Measurements from ENCODE around the gene CADPS. TPM values are rescaled to one million over a fixed set of nuclear protein-coding genes. Genes with fewer than 3 reads are reported as not detected.

CADPS gene
- polyA plus RNA-seq, 3 donors = 1.2 to 2.4 (median 1.2) TPM

- DNase-seq (ENCODE audit: low read depth in 3 of 3, low spot score in 2 of 3) = no peak
Measured at GRCh38 chr3:62815981-62816380, 59.2 kb downstream of the CADPS start.

- no peak for DNase-seq (ENCODE audit: low read depth in 3 of 3, low spot score in 2 of 3)
Measured at GRCh38 chr3:62812631-62813030, 62.6 kb downstream of the CADPS start.

DNA sequence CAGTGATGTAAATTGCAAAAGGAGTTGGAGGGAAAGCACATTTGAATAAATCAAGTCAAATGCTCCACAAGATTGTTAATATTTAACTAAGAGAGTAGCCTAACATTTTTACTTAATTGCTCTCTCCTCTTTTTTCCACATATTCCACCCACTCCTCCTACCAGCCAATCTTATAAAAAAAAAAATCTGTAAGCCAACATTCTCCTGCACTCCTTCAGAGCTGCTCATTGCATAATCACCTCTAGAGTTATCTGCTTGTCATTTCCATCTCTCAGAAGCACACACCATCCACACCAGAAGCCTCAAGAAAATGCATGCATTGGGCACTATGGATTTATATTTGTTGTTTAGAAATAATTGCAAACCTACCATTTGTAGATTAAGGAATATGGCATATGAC lies 64.1 kb downstream of the CADPS start:
- DNase-seq (ENCODE audit: low read depth in 3 of 3, low spot score in 2 of 3) = no peak

GRCh38 chr3:62809369-62809768 lies 65.8 kb downstream of the CADPS start:
- DNase-seq (ENCODE audit: low read depth in 3 of 3, low spot score in 2 of 3) = no peak

DNA sequence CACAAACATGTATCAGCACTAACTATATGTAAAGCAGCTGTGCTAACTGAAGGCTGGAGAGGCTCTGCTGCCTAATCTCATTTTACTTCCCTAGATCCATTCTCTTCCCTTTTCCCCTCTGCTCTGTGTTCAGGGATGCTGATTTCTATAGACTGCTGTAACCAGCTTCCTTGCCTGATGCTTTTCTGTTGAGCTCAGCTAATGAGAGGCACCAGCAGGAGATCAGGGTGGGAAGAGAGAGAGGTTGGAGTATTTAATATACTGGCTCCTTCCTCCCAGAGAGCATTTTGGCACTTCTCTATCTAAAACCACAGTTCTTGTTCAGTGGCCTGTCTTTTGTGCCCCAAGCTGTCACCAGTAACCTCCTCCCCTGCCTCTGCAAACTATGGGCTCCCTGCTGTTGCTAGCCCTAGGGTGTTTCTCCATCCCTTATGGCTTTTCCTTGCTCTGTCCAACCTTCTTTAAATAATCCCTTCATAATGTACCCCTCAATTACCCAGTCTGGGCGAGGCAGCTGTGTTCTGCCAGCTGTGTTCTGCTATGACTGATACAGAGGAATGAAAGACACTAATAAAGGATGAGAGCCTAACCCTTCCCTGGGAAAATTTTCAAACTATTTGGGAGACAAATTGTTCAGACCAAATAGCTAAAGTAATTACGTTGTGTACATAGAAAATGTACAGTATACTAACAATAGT lies 69.5 kb downstream of the CADPS start:
- DNase-seq (ENCODE audit: low read depth in 3 of 3, low spot score in 2 of 3) = no peak

DNA sequence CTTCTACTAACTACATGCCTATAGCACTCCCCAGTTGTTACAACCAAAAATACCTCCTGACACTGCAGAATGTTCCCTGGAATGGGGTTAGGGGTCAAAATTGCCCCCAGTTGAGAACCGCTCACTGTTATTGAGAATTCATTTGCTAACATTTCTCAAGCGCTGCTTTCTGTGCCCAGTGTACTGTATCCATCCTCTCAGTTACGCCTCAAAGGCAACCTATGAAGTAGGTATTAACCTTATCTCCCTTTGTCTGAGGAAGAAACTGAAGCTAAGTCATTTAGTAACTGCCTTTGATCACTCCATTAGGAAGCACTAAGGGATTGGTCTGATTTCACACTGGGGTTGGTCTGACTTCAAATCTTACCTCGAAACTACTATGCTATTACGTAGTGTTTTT lies 70.1 kb downstream of the CADPS start:
- no peak for DNase-seq (ENCODE audit: low read depth in 3 of 3, low spot score in 2 of 3)

DNA sequence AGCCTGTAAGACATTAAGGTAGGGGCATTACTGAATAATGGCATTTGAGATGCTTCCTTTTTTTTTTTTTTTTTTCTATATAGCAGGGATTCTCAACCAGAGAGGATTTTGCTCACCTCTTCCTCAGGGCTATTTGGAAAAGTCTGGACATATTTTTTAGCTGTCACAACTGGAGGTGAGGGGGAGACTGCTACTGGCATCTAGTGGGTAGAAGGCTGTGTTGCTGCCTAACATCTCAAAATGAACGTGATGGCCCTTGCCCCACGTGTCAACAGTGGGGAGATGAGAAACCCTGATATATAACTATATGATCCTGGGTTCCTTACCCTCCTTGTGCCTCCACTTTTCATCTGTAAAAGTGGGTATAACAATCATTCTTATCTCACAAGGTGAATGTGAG lies 71.9 kb downstream of the CADPS start:
- no peak for DNase-seq (ENCODE audit: low read depth in 3 of 3, low spot score in 2 of 3)

GRCh38 chr3:62798000-62798399 lies 77.2 kb downstream of the CADPS start:
- no peak for DNase-seq (ENCODE audit: low read depth in 3 of 3, low spot score in 2 of 3)

DNA sequence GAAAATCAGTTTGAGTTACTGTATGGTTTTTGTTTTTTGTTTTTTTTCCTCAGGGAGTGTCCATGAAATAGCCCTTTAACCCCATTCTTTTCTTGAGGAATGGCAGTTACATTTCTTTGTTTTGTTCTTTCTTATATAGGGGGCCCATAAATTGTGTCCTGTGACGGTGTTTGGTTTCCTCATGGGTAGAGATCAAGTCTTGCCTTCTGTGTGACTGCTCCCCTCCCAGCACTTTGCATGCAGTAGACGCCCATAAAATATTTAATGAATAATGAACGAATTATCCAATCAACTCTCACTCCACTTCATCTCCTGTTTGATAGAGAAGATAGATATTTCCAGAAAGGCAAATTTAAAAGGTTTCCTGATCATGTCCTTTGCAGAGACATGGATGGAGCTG lies 78.1 kb downstream of the CADPS start:
- DNase-seq (ENCODE audit: low read depth in 3 of 3, low spot score in 2 of 3) = no peak

DNA sequence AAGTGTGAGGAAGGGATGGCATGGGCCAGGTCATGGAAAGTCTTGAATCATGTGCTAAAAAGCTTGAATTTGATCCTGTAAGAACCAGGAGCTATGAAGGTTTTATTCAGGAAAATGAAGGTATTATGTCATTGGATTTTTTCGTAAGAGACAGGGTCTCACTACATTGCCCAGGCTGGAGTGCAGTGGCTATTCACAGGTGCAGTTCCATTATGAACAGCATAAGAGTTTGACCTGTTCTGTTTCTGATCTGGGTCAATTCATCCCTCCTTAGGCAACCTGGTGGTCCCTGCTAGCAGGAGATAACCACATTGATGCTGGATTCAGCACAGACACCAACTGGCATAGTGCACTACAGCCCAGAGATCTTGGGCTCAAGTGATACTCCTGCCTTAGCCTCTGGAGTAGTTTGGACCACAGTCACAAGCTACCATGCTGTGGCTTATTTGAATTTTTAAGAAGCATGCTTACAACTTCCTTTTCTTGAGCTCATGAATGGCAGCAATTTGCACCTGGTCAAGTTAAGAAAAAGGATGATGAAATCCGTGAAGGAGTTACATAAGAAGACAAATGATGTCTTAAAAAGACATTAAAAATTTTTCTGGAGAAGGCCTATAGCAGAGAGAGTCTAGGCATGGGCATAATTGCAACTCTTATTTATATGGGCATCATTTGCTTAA lies 79.1 kb downstream of the CADPS start:
- DNase-seq (ENCODE audit: low read depth in 3 of 3, low spot score in 2 of 3) = no peak

DNA sequence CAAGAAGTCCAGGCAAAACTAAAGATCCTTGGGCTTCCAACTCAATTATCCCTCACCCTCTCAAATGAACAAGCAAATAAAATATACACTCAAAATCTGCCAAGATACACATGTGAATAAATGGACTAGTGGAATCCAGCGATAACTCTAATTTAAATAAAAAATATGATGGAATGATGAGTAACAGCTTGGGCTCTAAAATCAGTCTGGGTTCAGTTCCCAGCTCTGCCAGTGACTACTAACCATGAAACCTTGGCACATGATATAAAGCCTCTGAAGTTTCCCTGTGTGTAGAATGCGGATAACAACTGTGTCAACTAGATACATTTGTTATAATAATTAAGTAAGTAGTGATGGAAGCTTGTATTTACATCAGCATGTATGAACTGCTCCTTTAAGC lies 81.3 kb downstream of the CADPS start:
- DNase-seq (ENCODE audit: low read depth in 3 of 3, low spot score in 2 of 3) = no peak

- DNase-seq (ENCODE audit: low read depth in 3 of 3, low spot score in 2 of 3) = no peak
Measured at GRCh38 chr3:62785384-62785783, 89.8 kb downstream of the CADPS start.

GRCh38 chr3:62781121-62781520 lies 94.1 kb downstream of the CADPS start:
- DNase-seq (ENCODE audit: low read depth in 3 of 3, low spot score in 2 of 3) = no peak

DNA sequence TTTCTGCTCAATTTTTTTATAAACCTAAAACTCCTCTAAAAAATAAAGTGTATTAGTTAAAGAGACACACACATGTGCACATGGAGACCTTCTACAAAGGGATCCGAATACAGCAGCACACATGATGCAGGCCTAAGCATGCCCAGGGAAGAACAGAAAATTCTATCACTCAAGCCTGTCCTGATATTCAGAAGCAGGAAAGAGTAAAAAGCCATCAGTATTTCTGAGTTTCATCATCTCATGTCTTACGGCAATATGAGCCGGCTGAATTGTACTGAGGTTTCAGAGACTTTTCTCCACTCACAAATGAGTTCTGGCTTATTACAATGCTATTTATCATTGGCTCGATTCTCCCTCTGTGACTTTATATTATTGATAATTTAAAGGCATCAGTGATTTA lies 97.5 kb downstream of the CADPS start:
- DNase-seq (ENCODE audit: low read depth in 3 of 3, low spot score in 2 of 3) = no peak

GRCh38 chr3:62777130-62777529 lies 98.1 kb downstream of the CADPS start:
- no peak for DNase-seq (ENCODE audit: low read depth in 3 of 3, low spot score in 2 of 3)

GRCh38 chr3:62774221-62774620 lies 101.0 kb downstream of the CADPS start:
- no peak for DNase-seq (ENCODE audit: low read depth in 3 of 3, low spot score in 2 of 3)

DNA sequence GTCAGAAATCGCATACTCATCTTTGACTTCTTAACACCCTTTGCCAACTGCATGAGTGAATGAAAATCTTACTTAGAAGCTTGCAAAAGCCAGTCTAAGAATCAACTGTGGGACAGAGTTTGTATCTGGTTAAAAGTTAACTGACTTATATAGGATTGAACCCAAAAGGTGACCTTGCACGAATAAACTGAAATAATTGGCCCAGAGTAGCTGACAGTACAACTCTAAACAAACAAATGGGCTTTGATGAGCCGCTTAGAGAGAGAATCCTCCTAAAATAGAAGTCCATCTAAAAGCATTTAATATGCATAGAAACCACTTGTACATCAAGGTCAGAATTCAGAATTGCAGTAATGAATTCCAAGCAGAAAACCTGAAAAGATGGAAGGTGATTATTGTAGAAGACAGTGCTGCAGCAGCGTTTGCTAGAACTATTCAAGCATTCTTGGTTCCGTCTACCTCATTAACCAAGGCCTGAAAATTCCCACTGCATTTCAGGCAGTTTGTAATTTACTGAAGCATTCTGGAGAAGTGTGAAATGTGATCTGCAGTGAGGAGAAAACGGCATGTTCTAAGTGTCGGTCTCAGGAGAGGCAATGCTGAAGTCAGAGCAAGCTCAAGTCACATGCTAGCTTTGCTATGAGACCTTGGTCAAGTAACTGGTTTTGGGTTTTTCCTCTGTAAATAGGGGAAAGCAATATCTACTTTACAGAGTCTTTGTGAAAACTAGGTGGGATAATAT lies 103.7 kb downstream of the CADPS start:
- DNase-seq (ENCODE audit: low read depth in 3 of 3, low spot score in 2 of 3) = no peak

DNA sequence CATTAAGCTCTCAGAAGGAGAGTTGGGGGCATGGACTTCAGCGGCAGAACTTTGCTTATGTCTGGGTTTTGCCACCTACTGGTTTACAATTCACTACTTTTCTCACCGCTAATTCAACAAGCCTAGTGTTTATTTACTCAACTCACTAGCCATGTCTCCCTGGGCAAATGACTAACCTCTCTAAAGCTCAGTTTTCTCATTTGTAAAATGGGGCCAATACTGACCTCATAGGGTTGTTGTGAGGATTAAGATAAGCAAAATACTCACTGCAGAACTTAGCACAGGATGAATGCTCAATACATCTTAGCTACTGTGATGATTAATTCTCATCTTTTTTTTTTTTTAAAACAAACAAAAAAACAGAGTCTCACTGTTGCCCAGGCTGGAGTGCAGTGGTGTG lies 106.3 kb downstream of the CADPS start:
- DNase-seq (ENCODE audit: low read depth in 3 of 3, low spot score in 2 of 3) = no peak

GRCh38 chr3:62761711-62762110 lies 113.5 kb downstream of the CADPS start:
- no peak for DNase-seq (ENCODE audit: low read depth in 3 of 3, low spot score in 2 of 3)

GRCh38 chr3:62761311-62761710 lies 113.9 kb downstream of the CADPS start:
- no peak for DNase-seq (ENCODE audit: low read depth in 3 of 3, low spot score in 2 of 3)

- no peak for DNase-seq (ENCODE audit: low read depth in 3 of 3, low spot score in 2 of 3)
Measured at GRCh38 chr3:62758296-62759066, 116.7 kb downstream of the CADPS start.
